Urothelium cell line (cell line): ENCODE data around the gene LSS.
"Not testable (repeated sequence)": the region's sequence is repeated elsewhere in the genome, so short reads cannot be mapped to it uniquely, and the experiment has no call there.

Experiments
- DNase-seq: peaks from one replicate; pipeline ENCODE4 v3.0.0; 2011; ENCODE audit warnings: low spot score, mixed read lengths
- FAIRE-seq: peaks from 2 replicates; lab custom pipeline; 2011; peaks lifted over from hg19 to GRCh38; lab: Jason Lieb, UNC

LSS gene

DNA sequence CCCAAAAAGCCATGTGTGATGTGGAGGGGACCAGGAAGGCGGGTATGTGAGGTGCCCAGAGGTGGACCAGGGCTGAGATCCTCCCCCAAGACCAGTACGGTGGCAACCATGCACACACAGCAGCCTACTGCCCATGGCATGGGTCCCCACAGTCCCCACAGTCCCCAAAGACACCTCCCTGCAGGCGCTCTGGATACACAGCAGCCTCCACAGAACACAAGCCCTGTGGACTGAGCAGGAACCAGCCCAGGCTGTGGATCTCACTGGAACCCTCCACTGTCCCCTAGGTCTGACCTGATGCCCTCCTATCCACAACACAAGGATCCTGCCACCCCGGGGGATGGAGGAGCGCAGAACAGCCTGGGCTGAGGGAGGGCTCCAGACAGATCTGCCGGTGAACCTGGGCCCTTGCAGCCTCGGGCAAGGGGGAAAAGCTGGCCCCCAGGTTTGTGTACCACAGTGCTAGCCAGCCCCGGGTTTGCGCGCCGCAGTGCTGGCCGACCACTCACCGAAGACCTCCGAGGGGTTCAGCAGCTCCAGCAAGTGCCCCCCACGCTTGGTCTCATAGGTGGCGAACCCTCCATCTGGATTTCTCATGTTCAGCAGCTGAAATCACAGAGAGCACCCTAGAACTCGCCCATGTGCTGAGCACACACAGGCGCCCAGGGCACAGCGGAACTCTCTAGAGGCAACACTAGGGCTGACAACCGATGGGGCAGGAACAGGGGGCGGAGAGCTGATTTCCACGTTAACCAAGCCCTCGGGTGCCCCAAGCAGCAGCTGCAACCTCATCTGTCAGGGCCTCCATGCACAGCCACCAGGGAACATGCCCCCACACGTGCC, 22.2 kb downstream of the LSS start:
- DNase-seq = no peak
- no peak for FAIRE-seq

DNA sequence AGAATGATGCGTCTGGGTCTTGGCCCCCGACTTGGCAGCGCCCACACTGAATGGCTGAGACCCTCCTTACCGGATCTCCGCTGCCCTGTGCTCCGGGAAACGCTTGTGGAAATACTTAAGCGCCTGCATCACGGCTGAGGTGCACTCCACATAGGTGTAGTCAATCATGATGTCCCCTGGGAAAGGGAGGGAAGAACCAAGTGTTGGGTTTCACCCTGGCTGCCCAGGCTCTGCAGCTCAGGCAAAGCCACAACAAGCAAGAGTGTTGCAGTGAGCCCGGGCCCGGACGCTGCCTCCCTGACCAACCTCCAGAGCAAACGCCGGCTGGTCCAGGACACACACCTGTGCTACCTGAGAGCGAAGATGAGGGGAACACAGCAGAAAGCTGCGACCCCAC, 22.8 kb downstream of the LSS start:
- no peak for FAIRE-seq
- no peak for DNase-seq

DNA sequence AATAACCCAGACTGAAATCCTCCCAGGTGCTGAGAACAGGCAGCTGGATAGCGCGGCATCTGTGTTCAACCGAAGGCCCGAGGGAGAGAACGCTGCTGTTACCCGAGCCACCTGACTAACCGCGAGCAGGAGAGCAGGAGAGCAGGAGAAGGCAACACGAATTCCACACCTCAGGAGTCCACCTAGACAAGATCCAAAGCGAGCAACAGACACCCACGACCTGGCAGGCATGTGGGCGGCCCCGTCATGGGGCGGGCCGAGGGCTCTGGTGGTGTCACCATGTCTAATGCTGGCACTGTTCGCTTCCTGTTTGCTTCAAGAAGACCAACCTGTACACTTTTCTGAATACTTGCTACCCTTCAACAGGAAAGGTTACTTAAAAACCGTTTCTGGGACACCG, 23.4 kb downstream of the LSS start:
- FAIRE-seq (no peak), DNase-seq (no peak)

DNA sequence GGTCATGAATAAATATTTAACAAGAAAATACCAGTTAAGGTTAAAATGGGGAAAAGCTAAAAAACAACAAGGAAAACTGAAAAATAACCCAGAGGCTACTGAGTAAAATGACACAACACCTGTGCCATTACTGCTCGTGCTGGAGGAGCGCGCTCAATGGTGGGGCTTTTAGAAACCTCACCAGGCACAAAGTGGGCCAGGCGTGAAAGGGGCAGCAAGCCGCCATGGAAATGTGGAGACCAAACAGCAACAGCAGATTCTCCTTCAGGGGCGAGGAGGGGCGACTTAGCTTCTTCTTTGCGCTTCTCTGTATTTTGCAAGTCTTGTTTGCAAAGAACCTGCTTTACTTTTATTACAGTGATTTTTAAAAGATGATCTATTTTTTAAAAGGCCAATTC, 25.4 kb downstream of the LSS start:
- no peak for FAIRE-seq
- no peak for DNase-seq

DNA sequence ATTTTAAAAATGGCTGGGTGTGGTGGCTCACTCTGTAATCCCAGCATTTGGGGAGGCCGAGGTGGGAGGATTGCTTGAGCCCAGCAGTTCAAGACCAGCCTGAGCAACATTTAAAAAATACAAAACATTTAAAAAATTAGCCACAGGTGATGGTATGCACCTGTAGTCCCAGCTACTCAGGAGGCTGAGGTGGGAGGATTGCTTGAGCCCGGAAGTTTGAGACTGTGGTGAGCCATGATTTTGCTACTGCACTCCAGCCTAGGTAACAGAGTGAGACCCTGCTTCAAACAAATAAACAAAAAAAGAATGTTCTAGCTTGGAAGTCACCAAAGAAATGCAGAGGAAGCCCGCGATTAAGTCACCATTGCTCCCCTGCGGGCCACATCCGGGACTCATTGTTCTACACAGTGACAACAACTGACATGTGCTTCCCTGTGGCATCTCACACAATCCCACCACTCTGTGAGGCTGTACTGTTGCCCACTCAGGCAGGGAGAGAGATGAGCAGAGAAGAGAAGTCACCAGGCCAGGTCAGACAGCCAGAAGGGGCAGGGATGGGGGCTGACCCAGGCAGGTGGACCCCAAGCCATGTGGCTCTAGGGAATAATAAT, 25.9 kb downstream of the LSS start:
- DNase-seq (no peak), FAIRE-seq (no peak)

DNA sequence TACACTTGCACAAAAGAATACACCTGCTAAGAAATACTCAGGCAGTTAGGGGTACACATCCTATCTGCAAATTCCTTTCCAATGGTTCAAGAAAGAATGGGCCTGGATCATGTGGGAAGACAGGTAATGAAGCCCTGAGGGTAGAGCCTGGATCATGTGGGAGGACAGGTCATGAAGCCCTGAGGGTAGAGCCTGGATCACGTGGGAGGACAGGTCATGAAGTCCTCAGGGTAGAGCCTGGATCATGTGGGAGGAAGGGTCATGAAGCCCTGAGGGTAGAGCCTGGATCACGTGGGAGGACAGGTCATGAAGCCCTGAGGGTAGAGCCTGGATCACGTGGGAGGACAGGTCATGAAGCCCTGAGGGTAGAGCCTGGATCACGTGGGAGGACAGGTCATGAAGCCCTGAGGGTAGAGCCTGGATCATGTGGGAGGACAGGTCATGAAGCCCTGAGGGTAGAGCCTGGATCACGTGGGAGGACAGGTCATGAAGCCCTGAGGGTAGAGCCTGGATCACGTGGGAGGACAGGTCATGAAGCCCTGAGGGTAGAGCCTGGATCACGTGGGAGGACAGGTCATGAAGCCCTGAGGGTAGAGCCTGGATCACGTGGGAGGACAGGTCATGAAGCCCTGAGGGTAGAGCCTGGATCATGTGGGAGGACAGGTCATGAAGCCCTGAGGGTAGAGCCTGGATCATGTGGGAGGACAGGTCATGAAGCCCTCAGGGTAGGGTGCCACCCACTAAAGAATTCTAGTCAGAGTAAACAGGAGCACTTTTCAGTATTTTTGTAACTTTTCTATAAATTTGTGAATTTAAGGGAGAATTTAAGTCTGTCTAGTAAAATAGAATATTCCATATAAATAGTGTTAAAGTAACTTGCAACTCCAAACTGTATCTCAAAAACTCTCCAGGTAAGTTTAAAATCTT, 27.4 kb downstream of the LSS start:
- DNase-seq, FAIRE-seq: not testable (repeated sequence)

DNA sequence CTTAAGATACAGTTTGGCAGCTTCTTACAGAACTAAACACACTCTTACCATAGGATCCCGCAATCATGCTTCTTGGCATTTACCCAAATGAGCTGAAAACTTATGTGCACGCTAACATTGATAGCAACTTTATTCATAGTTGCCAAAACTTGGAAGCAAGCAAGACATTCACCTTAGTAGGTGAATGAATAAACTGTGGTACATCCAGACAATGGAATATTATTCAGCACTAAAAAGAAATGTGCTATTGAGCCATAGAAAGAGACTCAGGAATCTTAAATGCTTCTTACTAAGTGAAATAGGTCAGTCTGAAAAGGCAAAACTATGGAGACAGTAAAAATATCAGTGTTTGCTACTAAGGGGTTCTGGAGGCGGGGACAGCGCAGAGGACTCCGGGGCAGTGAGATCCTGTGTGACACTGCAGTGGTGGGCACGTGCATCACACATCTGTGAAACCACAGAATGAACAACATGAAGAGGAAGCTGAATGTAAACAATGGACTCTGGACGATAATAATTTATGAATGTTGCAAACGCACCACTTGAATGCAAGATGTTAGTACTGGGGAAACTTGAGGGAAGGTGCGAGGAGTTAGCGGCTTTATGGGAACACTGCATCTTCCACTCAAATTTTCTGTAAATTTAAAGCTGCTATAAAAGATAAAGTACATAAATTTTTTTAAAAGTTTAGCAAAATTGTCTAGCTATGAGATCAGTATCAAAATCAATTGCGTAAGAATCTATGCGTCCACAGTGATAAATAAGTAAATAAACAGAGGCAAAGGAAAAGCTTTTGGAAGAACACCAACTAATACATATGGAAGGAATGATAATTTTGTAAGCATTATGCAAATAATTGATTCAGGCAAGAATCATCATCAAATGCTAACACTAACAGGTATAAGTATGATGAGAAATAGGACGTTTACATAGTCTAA, 28.9 kb downstream of the LSS start:
- DNase-seq (no peak), FAIRE-seq (no peak)

DNA sequence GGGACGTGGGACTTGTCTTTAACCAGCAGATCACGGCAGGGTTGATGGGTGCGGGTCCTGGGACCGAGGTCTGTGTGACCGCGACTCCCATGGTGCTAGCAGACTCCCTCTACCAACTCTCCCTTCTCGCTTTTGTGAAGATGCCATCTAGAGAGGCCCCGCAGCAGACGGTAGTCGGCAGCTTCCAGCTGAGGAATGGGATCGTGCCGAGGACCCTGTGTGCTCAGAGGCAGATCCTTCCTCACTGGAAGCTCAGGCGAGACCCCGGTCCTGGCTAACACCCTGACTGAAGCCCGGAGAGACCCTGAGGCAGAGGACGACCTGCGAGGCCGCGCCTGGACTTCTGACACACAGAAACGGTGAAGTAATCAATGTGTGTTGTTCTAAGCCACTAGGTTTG, 31.8 kb downstream of the LSS start:
- no peak for FAIRE-seq
- DNase-seq = no peak

DNA sequence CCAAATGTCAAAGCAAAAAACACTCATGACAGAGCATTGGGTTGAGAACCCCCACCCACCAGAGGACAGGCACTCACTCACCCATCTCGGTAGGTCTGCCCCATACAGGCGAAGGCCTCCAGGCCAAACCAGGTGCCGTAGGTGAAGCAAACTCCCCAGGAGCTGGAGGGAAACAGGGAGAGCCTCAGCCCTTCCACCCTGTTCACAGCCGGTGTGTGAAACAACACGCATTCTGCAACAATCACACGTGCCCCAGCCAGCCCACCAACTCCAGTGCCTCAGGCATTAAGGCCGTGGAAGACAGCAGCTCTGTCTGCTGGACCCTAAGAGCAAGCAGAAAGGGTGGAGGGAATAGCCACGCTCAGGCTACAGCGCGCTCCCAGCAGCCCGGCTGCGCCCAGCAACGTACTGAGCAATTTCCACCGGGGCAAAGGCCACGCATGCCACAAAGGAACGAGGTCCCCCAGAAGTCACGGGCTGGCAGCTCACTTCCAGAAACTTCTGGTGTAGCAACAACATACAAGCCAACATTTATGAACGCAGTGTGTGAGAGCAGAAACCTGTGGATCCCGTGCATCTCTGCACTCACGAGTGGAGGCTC, 32.9 kb downstream of the LSS start:
- FAIRE-seq = no peak
- no peak for DNase-seq

DNA sequence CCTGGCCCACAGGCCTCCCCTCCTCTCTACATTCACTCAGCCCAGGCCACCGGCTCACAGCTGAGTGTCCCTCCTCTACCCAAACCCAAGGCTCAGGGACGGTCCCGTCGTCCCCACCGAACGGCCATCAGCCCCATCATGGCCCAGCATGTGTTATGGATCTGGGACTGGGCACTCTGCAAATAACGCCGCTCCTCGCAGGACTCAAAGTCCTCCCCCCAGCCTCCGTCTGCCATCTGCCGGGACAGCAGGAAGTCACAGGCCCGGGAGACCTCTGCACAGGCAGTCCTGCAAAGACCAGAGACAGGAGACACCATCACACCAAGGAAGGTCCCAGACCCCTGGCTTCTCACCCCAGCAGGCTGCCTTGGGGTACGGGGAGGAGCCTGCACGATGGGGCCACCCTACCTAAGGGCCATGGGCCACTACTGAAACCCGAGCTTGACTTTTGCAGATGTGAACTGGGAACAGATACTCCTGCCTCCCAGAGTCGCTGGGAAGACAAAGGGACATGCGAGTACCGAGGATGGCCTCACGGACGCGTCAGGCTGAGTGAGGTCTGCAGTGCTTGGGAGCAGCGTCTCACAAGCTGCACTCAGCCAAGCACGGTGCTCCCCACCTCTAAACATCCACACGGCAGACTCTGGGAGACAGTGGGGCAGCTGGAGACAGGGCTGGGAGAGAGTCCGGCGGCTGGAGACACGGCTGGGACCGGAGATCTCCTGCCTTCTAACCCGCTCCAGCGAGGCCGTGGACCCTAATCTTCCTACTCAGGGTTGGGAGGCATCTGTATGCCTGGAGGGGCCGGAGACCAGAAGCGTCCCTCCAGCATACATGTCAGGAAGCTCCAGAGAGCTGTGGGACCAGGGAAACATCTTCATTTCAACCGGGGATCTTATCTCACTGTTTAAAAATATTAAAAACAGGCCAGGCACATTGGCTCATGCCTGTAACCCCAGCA, 33.9 kb downstream of the LSS start:
- FAIRE-seq (no peak), DNase-seq (no peak)

DNA sequence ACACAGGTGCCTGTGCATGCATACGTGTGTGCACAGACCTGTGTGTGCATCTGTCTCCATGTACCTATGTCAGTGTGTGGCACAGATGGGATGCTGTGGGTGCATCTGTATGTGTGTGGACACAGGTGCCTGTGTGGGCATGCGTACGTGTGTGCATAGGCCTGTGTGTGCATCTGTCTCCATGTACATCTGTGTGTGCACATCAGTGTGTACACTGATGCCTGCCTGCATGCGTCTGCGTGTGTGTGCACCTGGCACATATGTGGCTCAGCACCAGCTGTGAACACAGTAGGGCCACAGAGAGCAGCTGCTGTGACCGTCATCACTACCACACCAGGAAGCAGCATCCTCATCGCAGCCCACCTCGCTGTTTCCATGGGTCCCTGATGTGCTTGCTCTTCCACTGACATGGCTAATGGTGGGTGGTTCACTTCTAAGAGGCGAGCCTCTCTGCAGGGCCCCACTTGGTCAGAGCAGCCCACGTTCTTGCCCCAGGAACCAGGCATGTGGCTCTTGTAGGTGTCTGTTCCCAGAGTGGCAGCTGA, 34.7 kb downstream of the LSS start:
- FAIRE-seq (no peak), DNase-seq (no peak)

DNA sequence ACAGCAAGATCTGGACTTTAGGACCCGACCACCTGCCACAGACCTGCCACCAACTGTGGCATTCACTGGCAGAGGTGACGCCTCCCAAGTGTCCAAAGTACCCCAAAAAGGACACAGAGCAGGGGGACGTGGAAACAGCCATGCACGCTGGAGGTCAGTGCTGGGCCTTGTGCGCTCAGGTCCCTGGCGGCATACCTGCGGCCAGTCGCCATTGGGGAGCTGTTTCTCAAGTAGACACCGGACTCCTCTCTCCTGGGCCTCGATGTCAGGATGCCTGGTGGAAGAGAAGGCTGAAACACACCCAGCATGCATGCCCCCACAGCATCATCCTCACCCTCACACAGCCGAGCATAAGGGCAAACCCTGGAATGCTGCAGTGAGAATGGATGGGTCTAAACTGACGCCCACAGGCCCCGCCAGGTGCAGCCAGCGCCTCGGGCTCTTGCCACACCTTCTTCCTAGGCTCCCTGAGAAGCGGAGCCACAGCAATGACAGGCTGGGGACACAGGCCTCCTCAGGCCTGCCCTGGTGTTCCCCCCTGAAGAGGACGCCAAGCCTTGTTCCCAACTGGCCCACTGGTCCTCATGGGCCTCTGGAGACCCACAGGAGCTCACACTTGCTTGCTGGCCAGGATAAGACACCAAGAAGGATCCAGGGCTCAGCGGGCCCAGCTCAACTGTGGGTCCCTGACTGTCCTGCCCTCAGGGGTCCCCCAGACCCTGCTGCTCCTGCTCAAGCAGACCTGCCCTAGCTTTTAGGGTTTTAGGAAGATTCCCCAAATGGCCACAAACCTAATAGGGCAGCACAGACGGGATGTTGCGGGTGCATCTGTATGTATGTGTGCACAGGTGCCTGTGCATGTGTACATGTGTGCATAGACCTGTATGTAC, 36.6 kb downstream of the LSS start:
- FAIRE-seq (no peak), DNase-seq (no peak)

DNA sequence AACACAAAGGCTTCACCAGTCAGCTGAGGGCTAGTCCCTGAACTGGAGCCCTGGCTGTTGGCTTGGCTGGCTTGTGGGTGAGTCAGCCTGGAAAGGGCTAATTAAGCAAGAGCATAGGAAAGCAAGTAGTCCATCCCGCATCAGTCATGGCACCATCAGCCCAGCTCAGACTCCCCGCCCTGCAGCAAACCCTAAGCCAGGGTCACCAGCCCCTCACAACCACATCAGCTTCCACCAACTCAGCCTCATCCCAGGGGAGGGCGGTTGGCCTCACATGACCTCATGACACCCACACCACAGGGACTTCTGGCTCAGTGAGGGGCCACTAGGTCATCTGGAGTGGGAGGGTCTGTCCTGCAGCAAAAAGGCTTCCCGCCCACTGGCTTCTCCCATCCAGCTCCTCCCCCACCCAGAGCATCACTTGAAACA, 37.3 kb downstream of the LSS start:
- no peak for DNase-seq
- FAIRE-seq = no peak

DNA sequence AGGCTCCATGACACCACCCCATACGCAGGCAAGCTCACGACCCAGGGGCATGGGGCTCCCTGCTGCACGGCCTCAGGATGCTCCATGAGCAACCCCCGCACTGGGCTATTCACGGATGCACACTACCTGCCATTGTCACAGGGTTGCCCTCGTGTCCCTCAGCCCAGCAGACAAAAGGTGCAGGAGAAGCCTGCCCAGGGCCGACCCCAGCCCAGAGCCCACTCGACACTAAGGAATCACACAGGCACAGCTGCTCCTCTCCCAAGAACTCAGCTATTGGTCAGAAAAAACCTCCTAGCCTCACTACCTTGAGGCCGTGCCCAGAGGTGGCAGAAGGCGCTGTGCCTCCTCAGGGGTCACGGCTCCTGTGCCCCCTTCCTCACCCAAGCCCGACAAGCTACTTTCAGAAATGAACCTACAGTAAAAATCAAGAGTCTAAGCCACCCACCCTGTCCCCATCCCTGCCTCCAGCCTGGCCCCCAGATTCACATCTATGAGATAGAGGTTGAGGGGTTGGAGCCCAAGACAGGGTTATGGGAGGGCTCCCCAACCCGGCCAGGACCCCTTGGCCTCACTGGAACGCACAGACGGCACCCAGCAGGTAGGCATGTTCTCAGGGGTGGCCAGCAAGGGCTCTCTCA, 38.0 kb downstream of the LSS start:
- FAIRE-seq (no peak), DNase-seq (no peak)

DNA sequence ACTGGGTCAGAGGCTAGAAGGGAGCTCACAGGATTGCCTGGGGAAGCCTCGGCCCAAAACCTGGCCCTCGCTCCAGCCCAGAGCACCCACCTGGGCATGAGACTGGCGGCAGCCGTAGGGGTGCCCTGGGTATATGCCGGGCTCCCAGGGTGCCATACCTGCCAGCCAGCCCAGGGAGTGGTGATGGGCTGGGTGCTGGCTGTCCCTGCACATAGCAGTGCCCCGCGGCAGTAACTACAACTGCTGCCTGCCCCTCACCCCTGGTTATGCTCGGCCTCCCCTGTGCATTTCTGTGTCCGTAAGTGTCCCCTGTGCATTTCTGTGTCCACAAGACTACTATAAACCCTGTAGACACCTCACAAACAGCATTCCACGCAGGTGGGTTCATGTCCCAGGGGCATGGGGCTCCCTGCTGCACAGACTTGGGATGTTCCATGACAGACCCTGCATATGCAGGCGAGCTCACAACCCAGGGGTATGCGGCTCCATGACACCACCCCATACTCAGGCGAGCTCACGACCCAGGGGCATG, 38.5 kb downstream of the LSS start:
- FAIRE-seq = no peak
- no peak for DNase-seq

DNA sequence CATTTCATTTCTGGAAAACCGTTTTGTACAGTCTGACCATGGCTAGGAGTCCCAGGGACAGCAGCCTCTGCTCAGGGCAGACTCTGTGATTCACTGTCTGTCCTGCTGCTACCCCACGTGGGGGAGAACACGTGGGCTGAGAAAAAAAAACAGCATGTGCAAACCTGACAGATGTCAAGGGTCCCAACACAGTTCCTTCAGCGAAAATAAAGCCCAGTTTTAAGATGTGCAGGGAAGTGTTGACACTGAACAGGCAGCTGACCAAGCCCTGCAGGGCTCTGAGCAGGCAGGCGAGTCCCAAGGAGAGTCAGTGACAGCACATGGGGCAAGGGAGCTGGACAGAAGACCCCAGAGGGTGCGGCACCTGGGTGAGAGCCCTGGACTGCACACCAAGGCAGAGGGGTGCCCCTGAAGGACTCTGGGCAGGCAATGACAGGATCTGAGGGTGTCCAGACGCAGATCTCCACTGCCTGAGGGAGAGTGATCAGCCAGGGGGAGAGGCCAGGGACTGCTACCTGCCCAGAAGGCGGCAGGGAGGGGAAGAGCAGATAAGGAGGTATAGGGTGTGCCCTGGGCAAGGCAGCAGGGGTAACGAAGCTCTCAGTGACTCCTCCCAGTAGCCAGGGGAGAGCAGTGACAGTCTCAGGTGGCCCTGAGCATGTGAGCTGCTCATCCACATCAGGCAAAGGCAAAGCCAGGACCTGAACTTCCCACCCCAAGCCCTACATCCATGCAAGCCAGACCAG, 39.2 kb downstream of the LSS start:
- DNase-seq (no peak), FAIRE-seq (no peak)
